Rectal smooth muscle tissue (tissue), 1 donor: ENCODE results near the gene WWOX.

Experiments
- H3K27ac ChIP-seq: one replicate; pipeline ENCODE4 v1.7.0; 2013; ENCODE audit warnings: low read depth, low read length, inconsistent platforms
- H3K27me3 ChIP-seq: one replicate; pipeline ENCODE4 v1.7.0; 2013; ENCODE audit warnings: low read length; ENCODE audit not compliant: control insufficient read depth, insufficient read depth
- H3K36me3 ChIP-seq: one replicate; pipeline ENCODE4 v1.7.0; 2013; ENCODE audit warnings: low read length; ENCODE audit not compliant: control insufficient read depth, insufficient read depth
- H3K4me1 ChIP-seq: one replicate; pipeline ENCODE4 v1.7.0; 2013; ENCODE audit warnings: low read length; ENCODE audit not compliant: control insufficient read depth, insufficient read depth
- H3K4me3 ChIP-seq: one replicate; pipeline ENCODE4 v1.7.0; 2013; ENCODE audit warnings: low read length
- H3K9ac ChIP-seq: one replicate; pipeline ENCODE4 v1.7.0; 2013; ENCODE audit warnings: low read length

Gene WWOX

GRCh38 chr16:78760611-78761010 is 661.2 kb downstream of the WWOX start:
- Histone ChIP-seq H3K36me3 (no peaks in the 10 kb centered on the region), H3K27ac (no peak overlapping the region), H3K9ac (no peak overlapping the region), H3K4me3 (no peak overlapping the region), H3K27me3 (no peaks in the 10 kb centered on the region), H3K4me1 (no peaks in the 10 kb centered on the region)

GRCh38 chr16:78761427-78761826 is 662.0 kb downstream of the WWOX start:
- Histone ChIP-seq H3K4me1 (no peaks in the 10 kb centered on the region), H3K36me3 (no peaks in the 10 kb centered on the region), H3K9ac (no peak overlapping the region), H3K27ac (no peak overlapping the region), H3K4me3 (no peak overlapping the region), H3K27me3 (no peaks in the 10 kb centered on the region)

- no peaks in the 10 kb centered on the region for H3K27me3 ChIP-seq
- no peak overlapping the region for H3K27ac ChIP-seq
- H3K36me3 ChIP-seq = no peaks in the 10 kb centered on the region
- H3K4me3 ChIP-seq = no peak overlapping the region
- no peaks in the 10 kb centered on the region for H3K4me1 ChIP-seq
- H3K9ac ChIP-seq = no peak overlapping the region
Measured at GRCh38 chr16:78762222-78762621, 662.8 kb downstream of the WWOX start.

GRCh38 chr16:78763821-78764440 is 664.5 kb downstream of the WWOX start:
- H3K27me3 ChIP-seq = no peaks in the 10 kb centered on the region
- H3K4me1 ChIP-seq = no peaks in the 10 kb centered on the region
- no peaks in the 10 kb centered on the region for H3K36me3 ChIP-seq
- H3K4me3 ChIP-seq = no peak overlapping the region
- H3K9ac ChIP-seq = no peak overlapping the region
- H3K27ac ChIP-seq = no peak overlapping the region

- no peaks in the 10 kb centered on the region for H3K4me1 ChIP-seq
- H3K9ac ChIP-seq = no peak overlapping the region
- no peaks in the 10 kb centered on the region for H3K27me3 ChIP-seq
- H3K27ac ChIP-seq = no peak overlapping the region
- no peak overlapping the region for H3K4me3 ChIP-seq
- no peaks in the 10 kb centered on the region for H3K36me3 ChIP-seq
Measured at GRCh38 chr16:78764478-78764877, 665.0 kb downstream of the WWOX start.

- no peak overlapping the region for H3K27ac ChIP-seq
- H3K4me3 ChIP-seq = no peak overlapping the region
- peaks cover 3% of the 10 kb centered on the region for H3K4me1 ChIP-seq
- no peak overlapping the region for H3K9ac ChIP-seq
- H3K36me3 ChIP-seq = no peaks in the 10 kb centered on the region
- no peaks in the 10 kb centered on the region for H3K27me3 ChIP-seq
Measured at GRCh38 chr16:78768226-78768625, 668.8 kb downstream of the WWOX start.

- no peak overlapping the region for H3K27ac ChIP-seq
- peaks cover 3% of the 10 kb centered on the region for H3K4me1 ChIP-seq
- no peak overlapping the region for H3K4me3 ChIP-seq
- no peak overlapping the region for H3K9ac ChIP-seq
- H3K27me3 ChIP-seq = no peaks in the 10 kb centered on the region
- H3K36me3 ChIP-seq = no peaks in the 10 kb centered on the region
Measured at GRCh38 chr16:78768718-78769117, 669.3 kb downstream of the WWOX start.

- H3K4me3 ChIP-seq = no peak overlapping the region
- no peaks in the 10 kb centered on the region for H3K36me3 ChIP-seq
- no peak overlapping the region for H3K27ac ChIP-seq
- no peaks in the 10 kb centered on the region for H3K27me3 ChIP-seq
- peaks cover 3% of the 10 kb centered on the region for H3K4me1 ChIP-seq
- no peak overlapping the region for H3K9ac ChIP-seq
Measured at GRCh38 chr16:78770353-78771091, 671.1 kb downstream of the WWOX start.

- H3K4me1 ChIP-seq = peaks cover 3% of the 10 kb centered on the region
- no peaks in the 10 kb centered on the region for H3K36me3 ChIP-seq
- H3K27me3 ChIP-seq = no peaks in the 10 kb centered on the region
- no peak overlapping the region for H3K4me3 ChIP-seq
- H3K9ac ChIP-seq = no peak overlapping the region
- no peak overlapping the region for H3K27ac ChIP-seq
Measured at GRCh38 chr16:78773291-78773702, 673.8 kb downstream of the WWOX start.

- Histone ChIP-seq H3K4me3 (no peak overlapping the region), H3K27ac (no peak overlapping the region), H3K9ac (no peak overlapping the region), H3K4me1 (peaks cover 3% of the 10 kb centered on the region), H3K27me3 (no peaks in the 10 kb centered on the region), H3K36me3 (no peaks in the 10 kb centered on the region)
Measured at GRCh38 chr16:78773706-78774105, 674.3 kb downstream of the WWOX start.

GRCh38 chr16:78775161-78775561 is 675.7 kb downstream of the WWOX start:
- peaks cover 3% of the 10 kb centered on the region for H3K4me1 ChIP-seq
- H3K36me3 ChIP-seq = no peaks in the 10 kb centered on the region
- H3K27ac ChIP-seq = no peak overlapping the region
- no peaks in the 10 kb centered on the region for H3K27me3 ChIP-seq
- H3K4me3 ChIP-seq = no peak overlapping the region
- H3K9ac ChIP-seq = no peak overlapping the region

GRCh38 chr16:78778101-78779004 is 678.9 kb downstream of the WWOX start:
- no peak overlapping the region for H3K9ac ChIP-seq
- no peak overlapping the region for H3K4me3 ChIP-seq
- H3K27ac ChIP-seq = no peak overlapping the region
- no peaks in the 10 kb centered on the region for H3K27me3 ChIP-seq
- no peaks in the 10 kb centered on the region for H3K36me3 ChIP-seq
- no peaks in the 10 kb centered on the region for H3K4me1 ChIP-seq
